Left lung (tissue), 10 donors: Measurements from ENCODE around the gene BRAP. TPM values are rescaled to one million over a fixed set of nuclear protein-coding genes. Genes with fewer than 3 reads are reported as not detected.

ENCODE experiments used
- ATAC-seq: fragments of 200-7000 bp; cut with Tn5 transposase; one replicate; pipeline ENCODE4 v1.9.1; 2020; ENCODE audit warnings: moderate library complexity
- DNase-seq, 4 donors: peaks; one replicate each; pipeline ENCODE4 v3.0.0-alpha.2; 2013 to 2020
- H3K27ac ChIP-seq, 2 donors: fragments of 200-600 bp; sonication (generic) in 1 of 2; one replicate each; pipeline versions ENCODE4 v1.5.0 to v1.8.0; 2020 to 2021
- H3K27me3 ChIP-seq, 2 donors: fragments of 200-600 bp; sonication (generic) in 1 of 2; one replicate each; pipeline versions ENCODE4 v1.5.0 to v1.8.0; 2020 to 2021
- H3K36me3 ChIP-seq, 2 donors: fragments of 200-600 bp; sonication (generic) in 1 of 2; one replicate each; pipeline versions ENCODE4 v1.5.0 to v1.8.0; 2020 to 2021
- H3K4me1 ChIP-seq, 2 donors: fragments of 200-600 bp; one replicate each; pipeline ENCODE4 v1.8.0; 2021
- H3K4me3 ChIP-seq, 2 donors: fragments of 200-600 bp; sonication (generic) in 1 of 2; one replicate each; pipeline versions ENCODE4 v1.5.0 to v1.8.0; 2020 to 2021; ENCODE audit warnings: mild to moderate bottlenecking in 1 of 2
- H3K9me3 ChIP-seq, 2 donors: fragments of 200-600 bp; sonication (generic) in 1 of 2; one replicate each; pipeline versions ENCODE4 v1.5.0 to v1.8.0; 2020 to 2021
- intact Hi-C, 2 donors: fragments of 100-400 bp; cut with DNase I; formaldehyde crosslinking; loops; one replicate each; pipeline versions ENCODE4 v1.11.2 to v1.14.2; 2022
- polyA plus RNA-seq, 6 donors: library from polyadenylated mRNA; unstranded; fragments of 120-200 nt; gene quantifications; one replicate each; pipeline ENCODE4 v1.2.1, GENCODE V29; 2013; ENCODE audit not compliant: insufficient read length in 6 of 6
- total RNA-seq, 2 donors: library from RNA; stranded (reverse); fragmentation: NEBNext Ultra II Directional; extraction: Animal tissue kit (Norgen Biotek cat#: 25700); gene quantifications; one replicate each; pipeline ENCODE4 v1.2.1, GENCODE V29; 2021
- TF ChIP-seq, protein P1 (sequence below), 2 donors: fragments of 200-600 bp; sonication (generic) in 1 of 2; IDR thresholded peaks; one replicate each; pipeline versions ENCODE4 v1.5.0 to v1.8.0; 2021; ENCODE audit warnings: antibody characterized with exemption in 2 of 2
- donor health status: DM: no; HTN: yes; CAD: no.
- donor health status: DM: no; HTN: no; CAD: no.

Gene BRAP
- total and polyA plus RNA-seq, 8 donors, result 15.2 to 20.1 (median 18.2) TPM

GRCh38 chr12:111705672-111706071, 19.9 kb upstream of the BRAP start:
- DNase-seq, result no peak
- H3K36me3 ChIP-seq, result peaks cover 0 to 91% of the 10 kb centered on the region in 2 donors
- no peaks in the 10 kb centered on the region for H3K27me3 ChIP-seq
- H3K4me3 ChIP-seq, result no peak overlapping the region
- H3K27ac ChIP-seq, result no peak overlapping the region
- no peak for ATAC-seq
- TF ChIP-seq, protein P1, sequence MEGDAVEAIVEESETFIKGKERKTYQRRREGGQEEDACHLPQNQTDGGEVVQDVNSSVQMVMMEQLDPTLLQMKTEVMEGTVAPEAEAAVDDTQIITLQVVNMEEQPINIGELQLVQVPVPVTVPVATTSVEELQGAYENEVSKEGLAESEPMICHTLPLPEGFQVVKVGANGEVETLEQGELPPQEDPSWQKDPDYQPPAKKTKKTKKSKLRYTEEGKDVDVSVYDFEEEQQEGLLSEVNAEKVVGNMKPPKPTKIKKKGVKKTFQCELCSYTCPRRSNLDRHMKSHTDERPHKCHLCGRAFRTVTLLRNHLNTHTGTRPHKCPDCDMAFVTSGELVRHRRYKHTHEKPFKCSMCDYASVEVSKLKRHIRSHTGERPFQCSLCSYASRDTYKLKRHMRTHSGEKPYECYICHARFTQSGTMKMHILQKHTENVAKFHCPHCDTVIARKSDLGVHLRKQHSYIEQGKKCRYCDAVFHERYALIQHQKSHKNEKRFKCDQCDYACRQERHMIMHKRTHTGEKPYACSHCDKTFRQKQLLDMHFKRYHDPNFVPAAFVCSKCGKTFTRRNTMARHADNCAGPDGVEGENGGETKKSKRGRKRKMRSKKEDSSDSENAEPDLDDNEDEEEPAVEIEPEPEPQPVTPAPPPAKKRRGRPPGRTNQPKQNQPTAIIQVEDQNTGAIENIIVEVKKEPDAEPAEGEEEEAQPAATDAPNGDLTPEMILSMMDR (IDR thresholded peaks at IDR 0.05), result no peak
- no peaks in the 10 kb centered on the region for H3K9me3 ChIP-seq
- intact Hi-C loops, result no loop called here
- H3K4me1 ChIP-seq, result no peaks in the 10 kb centered on the region

- H3K27me3 ChIP-seq, result no peaks in the 10 kb centered on the region
- TF ChIP-seq, protein P1 (IDR thresholded peaks at IDR 0.05), result no peak
- intact Hi-C loops, result no loop called here
- no peak overlapping the region for H3K4me3 ChIP-seq
- DNase-seq (no peak), ATAC-seq (no peak)
- no peaks in the 10 kb centered on the region for H3K4me1 ChIP-seq
- H3K36me3 ChIP-seq, result peaks cover 3 to 79% of the 10 kb centered on the region in 2 donors
- no peak overlapping the region for H3K27ac ChIP-seq
- H3K9me3 ChIP-seq, result no peaks in the 10 kb centered on the region
Measured at GRCh38 chr12:111699962-111700361, 14.2 kb upstream of the BRAP start.

DNA sequence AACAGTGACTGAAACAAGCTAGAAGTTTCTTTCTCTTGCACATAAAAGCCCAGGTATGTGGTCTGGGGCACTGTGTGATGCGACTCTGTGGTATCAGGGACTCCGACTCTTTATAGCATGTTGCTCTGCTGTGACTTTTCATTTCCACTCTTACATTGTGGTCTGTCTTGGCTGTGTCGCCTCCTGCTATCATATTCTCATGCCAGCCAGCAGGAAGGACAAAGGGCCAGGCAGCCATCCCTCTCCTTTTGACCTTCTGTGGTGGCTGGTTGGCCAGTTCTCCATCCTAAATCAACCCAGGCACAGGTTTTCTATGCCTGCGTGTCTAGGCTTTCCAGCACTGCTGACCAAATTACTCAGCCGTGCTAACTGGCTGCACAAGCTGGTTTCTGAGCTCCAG, 8.1 kb upstream of the BRAP start:
- Histone ChIP-seq H3K9me3 (no peaks in the 10 kb centered on the region), H3K36me3 (peaks cover 0 to 62% of the 10 kb centered on the region in 2 donors), H3K27me3 (no peaks in the 10 kb centered on the region), H3K4me3 (no peak overlapping the region), H3K4me1 (no peaks in the 10 kb centered on the region), H3K27ac (no peak overlapping the region)
- ATAC-seq, result no peak
- intact Hi-C loops, result no loop called here
- DNase-seq, result no peak
- TF ChIP-seq, protein P1 (IDR thresholded peaks at IDR 0.05), result no peak

DNA sequence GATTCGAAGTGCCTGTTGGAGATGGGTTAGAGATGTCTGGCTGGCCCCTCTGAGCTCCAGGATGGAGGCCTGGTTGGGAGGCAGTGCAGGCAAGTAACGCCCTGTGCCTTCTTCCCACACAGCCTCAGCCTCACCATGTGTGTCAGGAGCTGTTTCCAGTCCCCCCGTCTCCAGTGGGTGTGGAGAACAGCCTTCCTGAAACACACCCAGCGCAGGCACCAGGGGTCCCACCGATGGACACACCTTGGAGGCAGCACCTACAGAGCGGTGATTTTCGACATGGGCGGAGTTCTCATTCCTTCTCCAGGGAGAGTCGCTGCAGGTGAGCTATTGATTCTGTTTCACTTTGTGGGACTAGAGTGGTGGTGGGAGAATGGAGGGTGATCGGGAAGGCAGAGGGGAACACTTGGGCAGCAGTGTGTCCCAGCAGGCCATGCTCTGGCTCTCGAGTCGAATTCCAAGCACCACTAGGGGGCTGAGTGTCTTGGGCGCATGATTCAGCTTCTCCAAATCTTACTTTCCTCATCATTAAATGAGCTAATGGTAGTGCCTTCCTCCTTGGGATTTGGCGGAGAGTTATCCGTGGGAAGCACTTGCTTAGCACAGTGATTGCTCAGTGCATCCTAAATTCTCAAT, 6.9 kb upstream of the BRAP start:
- Histone ChIP-seq H3K36me3 (peaks cover 0 to 51% of the 10 kb centered on the region in 2 donors), H3K4me3 (no peak overlapping the region), H3K9me3 (no peaks in the 10 kb centered on the region), H3K27me3 (no peaks in the 10 kb centered on the region), H3K27ac (no peak overlapping the region), H3K4me1 (no peaks in the 10 kb centered on the region)
- DNase-seq, result no peak
- no peak for ATAC-seq
- TF ChIP-seq, protein P1 (IDR thresholded peaks at IDR 0.05), result no peak
- intact Hi-C loops, result no loop called here

GRCh38 chr12:111691262-111691661, 5.5 kb upstream of the BRAP start:
- intact Hi-C loops, result no loop called here
- TF ChIP-seq, protein P1 (IDR thresholded peaks at IDR 0.05), result no peak
- no peaks in the 10 kb centered on the region for H3K9me3 ChIP-seq
- H3K27me3 ChIP-seq, result no peaks in the 10 kb centered on the region
- peaks cover 0 to 10% of the 10 kb centered on the region in 2 donors for H3K4me1 ChIP-seq
- DNase-seq (no peak), ATAC-seq (no peak)
- H3K27ac ChIP-seq, result no peak overlapping the region
- H3K36me3 ChIP-seq, result peaks cover 0 to 37% of the 10 kb centered on the region in 2 donors
- H3K4me3 ChIP-seq, result no peak overlapping the region
